OCI-LY1 (cell line): Measurements from ENCODE around the gene LRRC70.

Source experiments
- H2AFZ ChIP-seq: fragments of 200-600 bp; sonication (generic), shearing (Covaris generic); 2 replicates; pipeline ENCODE4 v1.6.0; 2014; ENCODE audit warnings: antibody characterized with exemption, mild to moderate bottlenecking, low read length
- H3F3A ChIP-seq: fragments of 200-600 bp; sonication (generic), shearing (Covaris generic); 2 replicates; pipeline ENCODE4 v1.6.0; 2014; ENCODE audit warnings: mild to moderate bottlenecking, antibody characterized with exemption, low read length, moderate library complexity; ENCODE audit not compliant: insufficient read depth
- H3K27ac ChIP-seq: fragments of 200-600 bp; sonication (generic); 2 replicates; pipeline ENCODE4 v1.5.1; 2014; ENCODE audit warnings: low read length, mixed run types, mild to moderate bottlenecking, low read depth; ENCODE audit not compliant: poor library complexity, severe bottlenecking
- H3K27me3 ChIP-seq: fragments of 200-600 bp; sonication (generic); 2 replicates; pipeline ENCODE4 v1.6.0; 2014; ENCODE audit warnings: antibody characterized with exemption, mild to moderate bottlenecking, low read length, moderate library complexity; ENCODE audit not compliant: insufficient read depth
- H3K36me3 ChIP-seq: fragments of 200-600 bp; sonication (generic); 2 replicates; pipeline ENCODE4 v1.6.1; 2014; ENCODE audit warnings: mild to moderate bottlenecking, antibody characterized with exemption, low read length, moderate library complexity, mixed read lengths; ENCODE audit not compliant: insufficient read depth
- H3K4me1 ChIP-seq: fragments of 200-600 bp; sonication (generic); 2 replicates; pipeline ENCODE4 v1.5.1; 2014; ENCODE audit warnings: mild to moderate bottlenecking, low read length, moderate library complexity; ENCODE audit not compliant: insufficient read depth, severe bottlenecking
- H3K4me2 ChIP-seq: fragments of 200-600 bp; sonication (generic), shearing (Covaris generic); 2 replicates; pipeline ENCODE4 v1.6.1; 2014; ENCODE audit warnings: low read length
- H3K4me3 ChIP-seq: fragments of 200-600 bp; sonication (generic); 2 replicates; pipeline ENCODE4 v1.5.1; 2014; ENCODE audit warnings: low read length, low read depth, mild to moderate bottlenecking, mixed read lengths; ENCODE audit not compliant: poor library complexity, severe bottlenecking
- H3K79me2 ChIP-seq: fragments of 200-600 bp; shearing (Covaris generic); 2 replicates; pipeline ENCODE4 v1.6.1; 2016; ENCODE audit warnings: mixed run types, low read length, mixed read lengths; ENCODE audit not compliant: insufficient read depth
- H3K9ac ChIP-seq: fragments of 200-600 bp; sonication (generic), shearing (Covaris generic); 2 replicates; pipeline ENCODE4 v1.6.1; 2014; ENCODE audit warnings: mild to moderate bottlenecking, low read length, mixed read lengths
- H3K9me2 ChIP-seq: fragments of 200-600 bp; sonication (generic), shearing (Covaris generic); 2 replicates; pipeline ENCODE4 v1.6.1; 2014; ENCODE audit warnings: low read depth, mild to moderate bottlenecking, low read length, mixed read lengths
- H3K9me3 ChIP-seq: fragments of 200-600 bp; shearing (Covaris generic); 2 replicates; pipeline ENCODE4 v1.6.1; 2014; ENCODE audit warnings: low read length, mixed read lengths
- H4K20me1 ChIP-seq: fragments of 200-600 bp; sonication (generic), shearing (Covaris generic); 2 replicates; pipeline ENCODE4 v1.6.0; 2016; ENCODE audit warnings: mild to moderate bottlenecking, low read length; ENCODE audit not compliant: insufficient read depth
- EZH2 ChIP-seq: fragments of 200-600 bp; sonication (generic), shearing (Covaris generic); IDR thresholded peaks from 2 replicates; pipeline ENCODE4 v1.8.0; 2017; ENCODE audit warnings: borderline replicate concordance, mixed run types, mild to moderate bottlenecking, antibody characterized with exemption, low read length, moderate library complexity, mixed read lengths
- TF ChIP-seq, protein P1 (sequence below): fragments of 200-600 bp; sonication (generic), shearing (Covaris generic); IDR thresholded peaks from 2 replicates; pipeline ENCODE4 v1.5.1; 2017; ENCODE audit warnings: mild to moderate bottlenecking, antibody characterized with exemption, low read length, moderate library complexity, mixed read lengths

The LRRC70 gene

DNA sequence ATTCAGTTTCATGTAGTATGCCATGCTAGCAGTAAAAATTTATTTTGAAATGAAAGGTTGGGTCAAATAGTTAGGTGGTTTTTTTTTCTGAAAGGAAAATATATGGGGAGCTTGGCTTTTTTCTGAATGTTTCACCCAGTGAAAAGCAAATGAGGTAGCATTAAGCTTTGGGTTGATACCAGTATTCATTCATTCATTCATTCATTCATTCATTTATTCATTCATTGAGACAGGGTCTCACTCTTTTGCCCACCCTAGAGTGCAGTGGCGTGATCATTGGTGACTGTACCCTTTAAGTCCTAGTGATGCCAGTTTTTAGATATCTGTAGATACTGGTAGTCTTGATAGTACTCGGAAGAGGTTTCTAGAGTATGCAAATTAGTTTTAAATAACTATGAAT lies 42.4 kb upstream of the LRRC70 start:
- Histone ChIP-seq H3K27me3 (no peaks in the 10 kb centered on the region), H3F3A (no peaks in the 10 kb centered on the region), H2AFZ (no peak overlapping the region), H3K9me2 (no peaks in the 10 kb centered on the region), H3K4me1 (no peaks in the 10 kb centered on the region), H3K9ac (no peak overlapping the region), H3K79me2 (no peaks in the 10 kb centered on the region), H3K4me3 (no peak overlapping the region), H3K9me3 (no peaks in the 10 kb centered on the region), H3K4me2 (no peak overlapping the region), H3K36me3 (peaks cover 18% of the 10 kb centered on the region; the same call in 1 of the 2 replicates), H3K27ac (no peak overlapping the region), H4K20me1 (no peaks in the 10 kb centered on the region; the same call in 1 of the 2 replicates)
- TF ChIP-seq, protein P1, sequence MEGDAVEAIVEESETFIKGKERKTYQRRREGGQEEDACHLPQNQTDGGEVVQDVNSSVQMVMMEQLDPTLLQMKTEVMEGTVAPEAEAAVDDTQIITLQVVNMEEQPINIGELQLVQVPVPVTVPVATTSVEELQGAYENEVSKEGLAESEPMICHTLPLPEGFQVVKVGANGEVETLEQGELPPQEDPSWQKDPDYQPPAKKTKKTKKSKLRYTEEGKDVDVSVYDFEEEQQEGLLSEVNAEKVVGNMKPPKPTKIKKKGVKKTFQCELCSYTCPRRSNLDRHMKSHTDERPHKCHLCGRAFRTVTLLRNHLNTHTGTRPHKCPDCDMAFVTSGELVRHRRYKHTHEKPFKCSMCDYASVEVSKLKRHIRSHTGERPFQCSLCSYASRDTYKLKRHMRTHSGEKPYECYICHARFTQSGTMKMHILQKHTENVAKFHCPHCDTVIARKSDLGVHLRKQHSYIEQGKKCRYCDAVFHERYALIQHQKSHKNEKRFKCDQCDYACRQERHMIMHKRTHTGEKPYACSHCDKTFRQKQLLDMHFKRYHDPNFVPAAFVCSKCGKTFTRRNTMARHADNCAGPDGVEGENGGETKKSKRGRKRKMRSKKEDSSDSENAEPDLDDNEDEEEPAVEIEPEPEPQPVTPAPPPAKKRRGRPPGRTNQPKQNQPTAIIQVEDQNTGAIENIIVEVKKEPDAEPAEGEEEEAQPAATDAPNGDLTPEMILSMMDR = no peak
- TF ChIP-seq EZH2 = no peak

- no peak overlapping the region for H3K27ac ChIP-seq
- H3K4me3 ChIP-seq = no peak overlapping the region
- no peaks in the 10 kb centered on the region for H3K79me2 ChIP-seq
- H3K9me3 ChIP-seq = no peaks in the 10 kb centered on the region
- TF ChIP-seq, protein P1 = no peak
- no peak for TF ChIP-seq EZH2
- no peaks in the 10 kb centered on the region for H3K4me1 ChIP-seq
- no peak overlapping the region for H2AFZ ChIP-seq
- H3K9me2 ChIP-seq = no peaks in the 10 kb centered on the region
- no peaks in the 10 kb centered on the region; the same call in 1 of the 2 replicates for H4K20me1 ChIP-seq
- H3K9ac ChIP-seq = no peak overlapping the region
- H3F3A ChIP-seq = no peaks in the 10 kb centered on the region
- peaks cover 15% of the 10 kb centered on the region; the same call in 1 of the 2 replicates for H3K36me3 ChIP-seq
- no peaks in the 10 kb centered on the region for H3K27me3 ChIP-seq
- H3K4me2 ChIP-seq = no peak overlapping the region
Measured at GRCh38 chr5:62536783-62537182, 41.8 kb upstream of the LRRC70 start.

DNA sequence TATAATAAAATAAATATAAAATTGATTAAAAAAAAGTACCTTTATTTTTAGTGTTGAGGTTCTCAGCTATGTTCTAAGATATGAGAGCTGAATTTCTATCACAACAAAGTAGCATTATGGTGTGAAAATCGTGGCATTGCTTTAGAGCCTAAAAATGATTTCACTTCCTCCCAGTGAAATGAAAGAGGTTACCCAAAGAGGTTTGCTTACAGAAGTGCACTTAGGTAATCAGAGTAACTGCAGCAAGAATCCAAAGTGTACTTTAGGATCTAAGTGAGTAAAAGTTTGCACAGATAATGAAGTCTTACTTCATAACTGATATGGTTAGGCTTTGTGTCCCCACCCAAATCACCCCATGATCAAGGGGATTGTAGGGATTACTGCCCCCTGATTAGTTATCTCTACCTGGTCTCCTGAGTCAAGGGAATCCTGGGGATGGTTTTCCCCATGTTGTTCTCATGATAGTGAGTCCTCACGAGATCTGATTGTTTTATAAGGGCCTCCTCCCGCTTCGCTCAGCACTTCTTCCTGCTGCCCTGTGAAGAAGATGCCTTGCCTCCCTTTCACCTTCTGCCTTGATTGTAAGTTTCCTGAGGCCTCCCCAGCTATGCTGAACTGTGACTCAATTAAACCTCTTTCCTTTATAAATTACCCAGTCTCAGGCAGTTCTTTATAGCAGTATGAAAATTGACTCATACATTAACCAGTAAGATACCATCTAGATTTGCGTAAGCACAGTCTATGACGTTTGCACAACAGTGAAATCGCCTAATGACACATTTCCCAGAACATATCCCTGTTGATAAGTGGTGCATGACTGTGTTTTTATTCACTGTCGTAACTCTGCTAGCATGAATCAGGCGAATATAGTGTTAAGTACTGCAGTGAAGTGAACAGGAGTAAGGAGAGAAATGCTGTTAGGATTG lies 40.3 kb upstream of the LRRC70 start:
- H3K79me2 ChIP-seq = no peaks in the 10 kb centered on the region
- no peaks in the 10 kb centered on the region for H3K27me3 ChIP-seq
- no peak overlapping the region for H3K4me2 ChIP-seq
- no peaks in the 10 kb centered on the region for H3K9me2 ChIP-seq
- H3K27ac ChIP-seq = no peak overlapping the region
- H4K20me1 ChIP-seq = no peaks in the 10 kb centered on the region; the same call in 1 of the 2 replicates
- no peak overlapping the region for H2AFZ ChIP-seq
- H3F3A ChIP-seq = no peaks in the 10 kb centered on the region
- H3K36me3 ChIP-seq = peaks cover 20% of the 10 kb centered on the region; the same call in 1 of the 2 replicates
- H3K9ac ChIP-seq = no peak overlapping the region
- no peaks in the 10 kb centered on the region for H3K4me1 ChIP-seq
- H3K4me3 ChIP-seq = no peak overlapping the region
- TF ChIP-seq EZH2 = no peak
- TF ChIP-seq, protein P1 = no peak
- no peaks in the 10 kb centered on the region for H3K9me3 ChIP-seq
